ENCODE results near the gene KIAA1671. TPM values are rescaled to one million over a fixed set of nuclear protein-coding genes. Genes with fewer than 3 reads are reported as not detected.

The KIAA1671 gene
- total and polyA plus RNA-seq, 9 of the 15 experiments (the other 6 are each of a cell fraction or from before 2014, with no cell fraction given), result under 0.01 to 0.11 (median 0.02) TPM; not detected in 5

DNA sequence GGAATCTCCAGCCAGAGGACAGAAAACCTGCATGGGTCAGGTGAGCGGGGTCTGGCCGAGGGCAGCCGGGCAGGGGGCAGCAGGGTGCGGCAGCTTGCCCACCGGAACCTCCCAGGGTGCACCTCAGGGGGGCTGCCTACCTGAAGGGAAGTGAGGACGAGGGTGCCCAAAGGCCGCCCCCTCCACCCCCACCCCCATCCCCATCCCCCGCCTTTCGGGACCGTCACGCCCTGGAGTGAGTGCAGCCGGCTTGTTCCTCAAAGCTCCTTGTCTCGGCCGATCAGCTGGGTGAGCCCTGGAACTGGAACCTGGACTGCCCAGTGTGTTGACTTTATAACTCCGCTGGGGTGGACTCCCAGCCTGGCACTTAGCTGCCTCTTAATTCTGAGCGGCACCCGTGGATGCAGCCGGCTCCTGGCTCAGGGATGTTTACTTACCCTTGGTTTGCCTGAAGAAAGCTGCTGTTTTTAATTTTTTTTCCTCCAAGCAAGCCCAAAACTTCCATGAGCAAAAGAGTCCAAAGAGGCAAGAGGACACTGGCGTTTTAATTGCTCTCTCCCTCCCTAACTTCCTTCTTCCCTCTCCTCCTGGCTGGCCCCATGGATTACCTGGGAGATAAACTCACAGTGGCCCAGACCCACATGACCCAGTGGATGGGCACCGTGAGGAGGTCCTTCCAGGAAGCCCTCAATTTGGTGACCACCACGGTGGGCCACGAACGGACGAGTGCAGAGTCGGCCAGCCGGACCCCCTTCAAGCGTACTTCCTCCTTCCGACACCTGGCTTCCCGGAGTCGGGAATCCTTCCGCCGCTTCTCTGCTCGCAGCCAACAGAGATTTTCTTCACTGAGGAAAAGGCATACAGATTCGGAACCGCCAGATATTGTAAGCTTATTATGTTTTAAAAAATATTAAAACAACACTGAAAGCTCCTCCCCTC is 159.3 kb downstream of the KIAA1671 start:
- Histone ChIP-seq H2AFZ (ENCODE audit: low read depth, low read length) (no peak overlapping the region), H3K27me3 (ENCODE audit: control insufficient read depth in 2 of 2, insufficient read depth in 2 of 2, low read length in 2 of 2) (peaks cover 7 to 27% of the 10 kb centered on the region in 2 experiments; a peak in 4 of 5 replicates)
- TF ChIP-seq, protein P1, sequence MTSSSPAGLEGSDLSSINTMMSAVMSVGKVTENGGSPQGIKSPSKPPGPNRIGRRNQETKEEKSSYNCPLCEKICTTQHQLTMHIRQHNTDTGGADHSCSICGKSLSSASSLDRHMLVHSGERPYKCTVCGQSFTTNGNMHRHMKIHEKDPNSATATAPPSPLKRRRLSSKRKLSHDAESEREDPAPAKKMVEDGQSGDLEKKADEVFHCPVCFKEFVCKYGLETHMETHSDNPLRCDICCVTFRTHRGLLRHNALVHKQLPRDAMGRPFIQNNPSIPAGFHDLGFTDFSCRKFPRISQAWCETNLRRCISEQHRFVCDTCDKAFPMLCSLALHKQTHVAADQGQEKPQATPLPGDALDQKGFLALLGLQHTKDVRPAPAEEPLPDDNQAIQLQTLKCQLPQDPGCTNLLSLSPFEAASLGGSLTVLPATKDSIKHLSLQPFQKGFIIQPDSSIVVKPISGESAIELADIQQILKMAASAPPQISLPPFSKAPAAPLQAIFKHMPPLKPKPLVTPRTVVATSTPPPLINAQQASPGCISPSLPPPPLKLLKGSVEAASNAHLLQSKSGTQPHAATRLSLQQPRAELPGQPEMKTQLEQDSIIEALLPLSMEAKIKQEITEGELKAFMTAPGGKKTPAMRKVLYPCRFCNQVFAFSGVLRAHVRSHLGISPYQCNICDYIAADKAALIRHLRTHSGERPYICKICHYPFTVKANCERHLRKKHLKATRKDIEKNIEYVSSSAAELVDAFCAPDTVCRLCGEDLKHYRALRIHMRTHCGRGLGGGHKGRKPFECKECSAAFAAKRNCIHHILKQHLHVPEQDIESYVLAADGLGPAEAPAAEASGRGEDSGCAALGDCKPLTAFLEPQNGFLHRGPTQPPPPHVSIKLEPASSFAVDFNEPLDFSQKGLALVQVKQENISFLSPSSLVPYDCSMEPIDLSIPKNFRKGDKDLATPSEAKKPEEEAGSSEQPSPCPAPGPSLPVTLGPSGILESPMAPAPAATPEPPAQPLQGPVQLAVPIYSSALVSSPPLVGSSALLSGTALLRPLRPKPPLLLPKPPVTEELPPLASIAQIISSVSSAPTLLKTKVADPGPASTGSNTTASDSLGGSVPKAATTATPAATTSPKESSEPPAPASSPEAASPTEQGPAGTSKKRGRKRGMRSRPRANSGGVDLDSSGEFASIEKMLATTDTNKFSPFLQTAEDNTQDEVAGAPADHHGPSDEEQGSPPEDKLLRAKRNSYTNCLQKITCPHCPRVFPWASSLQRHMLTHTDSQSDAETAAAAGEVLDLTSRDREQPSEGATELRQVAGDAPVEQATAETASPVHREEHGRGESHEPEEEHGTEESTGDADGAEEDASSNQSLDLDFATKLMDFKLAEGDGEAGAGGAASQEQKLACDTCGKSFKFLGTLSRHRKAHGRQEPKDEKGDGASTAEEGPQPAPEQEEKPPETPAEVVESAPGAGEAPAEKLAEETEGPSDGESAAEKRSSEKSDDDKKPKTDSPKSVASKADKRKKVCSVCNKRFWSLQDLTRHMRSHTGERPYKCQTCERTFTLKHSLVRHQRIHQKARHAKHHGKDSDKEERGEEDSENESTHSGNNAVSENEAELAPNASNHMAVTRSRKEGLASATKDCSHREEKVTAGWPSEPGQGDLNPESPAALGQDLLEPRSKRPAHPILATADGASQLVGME (CRISPR knock-in tag; IDR thresholded peaks at IDR 0.05), result no peak
- TF ChIP-seq EP400 (IDR thresholded peaks at IDR 0.05), result no peak
- no peak for TF ChIP-seq ELF2 (CRISPR knock-in tag; IDR thresholded peaks at IDR 0.05)
- no peak for TF ChIP-seq SIX5 (IDR thresholded peaks at IDR 0.05; ENCODE audit: borderline replicate concordance in 1 of 2, insufficient read depth in 1 of 2, low read depth in 1 of 2, low read length in 2 of 2)
- no peak for TF ChIP-seq EGR1 (conservative IDR thresholded peaks at IDR 0.05)
- TF ChIP-seq CSDE1 (IDR thresholded peaks at IDR 0.05), result no peak
- no peak for TF ChIP-seq SAP30 (IDR thresholded peaks at IDR 0.05; ENCODE audit: borderline replicate concordance, insufficient read depth, low read depth, low read length, poor library complexity, severe bottlenecking)

More for the DNA sequence above, 159.3 kb downstream of the KIAA1671 start:
- peak; percentile 28; the same call in 2 of the 3 replicates for ATAC-seq
- POLR2A ChIA-PET, result interaction anchor here (0.7 to 1.4 kb wide), 2 partner anchors 15 to 358 kb away, joined by 3 to 4 read pairs; no protein-coding TSS in a partner anchor
- CTCF ChIA-PET (ENCODE audit: low intra/inter-chr PET ratio), result no interaction called here
- peak overlapping the region; percentile 23; the same call in 1 of the 2 replicates for H3K4me3 ChIP-seq
- no peak overlapping the region for H3K27ac ChIP-seq (ENCODE audit: extremely low read depth, low read depth, low read length)
- no peak overlapping the region for H3K4me2 ChIP-seq (ENCODE audit: insufficient read depth, low read length)
- peaks cover 7% of the 10 kb centered on the region for H4K20me1 ChIP-seq (replicated peaks; ENCODE audit: control insufficient read depth, insufficient read depth, low read length)
- peak in 2 of 4 experiments; percentile 12 to 13 for DNase-seq (ENCODE audit: extremely low read depth in 1 of 4, low spot score in 3 of 4)
- no peaks in the 10 kb centered on the region for H3K9me1 ChIP-seq (ENCODE audit: control insufficient read depth, insufficient read depth, low read length)
- intact Hi-C loops (cut with micrococcal nuclease) (no loop called here), in situ Hi-C loops (cut with MboI) (no loop called here)
- H3K4me1 ChIP-seq (replicated peaks in 1 of 2; ENCODE audit: control insufficient read depth in 2 of 2, insufficient read depth in 2 of 2, low read length in 2 of 2), result peaks cover 0 to 6% of the 10 kb centered on the region in 2 experiments; a peak in 2 of 5 replicates
- no TSS peak for BruUV-seq (replicated peaks)
- 6% methylated on average over 21 of the region's 35 CpGs for WGBS (ENCODE audit: insufficient coverage, low coverage, missing lambda C conversion rate)
- H3K36me3 ChIP-seq (ENCODE audit: control insufficient read depth, insufficient read depth, low read length), result no peaks in the 10 kb centered on the region
- no peak for FAIRE-seq
- no peaks in the 10 kb centered on the region for H3K79me2 ChIP-seq (ENCODE audit: control insufficient read depth, insufficient read depth, low read length)
- H3K9ac ChIP-seq (ENCODE audit: insufficient read depth in 1 of 2, low read depth in 2 of 2, low read length in 2 of 2), result 0 out of 4 replicates have a peak overlapping the region, but pooled peaks of 1 of the 2 experiments have one; percentile 17
- H3K9me3 ChIP-seq (replicated peaks; ENCODE audit: control insufficient read depth, insufficient read depth, low read depth, low read length), result no peaks in the 10 kb centered on the region
